ENCODE results near the gene NME2. TPM values are rescaled to one million over a fixed set of nuclear protein-coding genes. Genes with fewer than 3 reads are reported as not detected.

The NME2 gene
- total and polyA plus RNA-seq, 9 donors = 333 to 469 (median 374) TPM

DNA sequence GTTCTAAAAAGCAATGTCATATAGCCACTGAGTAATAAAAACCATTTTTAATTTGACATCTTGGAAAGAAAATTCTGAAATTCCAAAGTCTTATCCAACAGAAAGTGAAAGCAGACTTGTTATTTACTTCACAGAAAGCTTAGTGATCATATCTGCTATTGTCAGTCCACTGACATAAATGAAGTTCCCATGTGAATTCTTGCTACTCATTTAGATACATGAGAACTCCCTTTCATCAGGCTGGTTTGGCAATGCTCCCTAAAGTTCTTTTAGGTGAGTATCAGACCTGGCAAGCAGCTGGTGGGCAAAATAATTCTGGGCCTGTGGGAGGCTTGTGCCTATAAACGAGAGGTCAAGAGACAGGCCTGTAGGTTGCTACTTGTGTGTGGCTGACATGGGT, 23.4 kb downstream of the NME2 start:
- Histone ChIP-seq H3K27ac (ENCODE audit: low read length) (no peak overlapping the region), H3K9me3 (replicated peaks; ENCODE audit: control insufficient read depth, low read depth, low read length) (no peaks in the 10 kb centered on the region), H3K4me1 (ENCODE audit: control insufficient read depth, insufficient read depth, low read length) (no peaks in the 10 kb centered on the region), H3K36me3 (ENCODE audit: control insufficient read depth, insufficient read depth, low read length) (peaks cover 34% of the 10 kb centered on the region), H3K27me3 (ENCODE audit: control insufficient read depth, insufficient read depth, low read length) (no peaks in the 10 kb centered on the region), H3K4me3 (ENCODE audit: low read length) (no peak overlapping the region)
- DNase-seq = no peak
- no CpG with 5 or more reads among the region's 1 CpG for WGBS (ENCODE audit: insufficient coverage)

- H3K4me3 ChIP-seq (ENCODE audit: low read length) = no peak overlapping the region
- H3K27ac ChIP-seq (ENCODE audit: low read length) = no peak overlapping the region
- no peak for DNase-seq
- peaks cover 34% of the 10 kb centered on the region for H3K36me3 ChIP-seq (ENCODE audit: control insufficient read depth, insufficient read depth, low read length)
- no peaks in the 10 kb centered on the region for H3K27me3 ChIP-seq (ENCODE audit: control insufficient read depth, insufficient read depth, low read length)
- H3K4me1 ChIP-seq (ENCODE audit: control insufficient read depth, insufficient read depth, low read length) = no peaks in the 10 kb centered on the region
- no CpG with 5 or more reads among the region's 2 CpGs for WGBS (ENCODE audit: insufficient coverage)
- H3K9me3 ChIP-seq (replicated peaks; ENCODE audit: control insufficient read depth, low read depth, low read length) = no peaks in the 10 kb centered on the region
Observed at GRCh38 chr17:51191895-51192294, 25.7 kb downstream of the NME2 start.

DNA sequence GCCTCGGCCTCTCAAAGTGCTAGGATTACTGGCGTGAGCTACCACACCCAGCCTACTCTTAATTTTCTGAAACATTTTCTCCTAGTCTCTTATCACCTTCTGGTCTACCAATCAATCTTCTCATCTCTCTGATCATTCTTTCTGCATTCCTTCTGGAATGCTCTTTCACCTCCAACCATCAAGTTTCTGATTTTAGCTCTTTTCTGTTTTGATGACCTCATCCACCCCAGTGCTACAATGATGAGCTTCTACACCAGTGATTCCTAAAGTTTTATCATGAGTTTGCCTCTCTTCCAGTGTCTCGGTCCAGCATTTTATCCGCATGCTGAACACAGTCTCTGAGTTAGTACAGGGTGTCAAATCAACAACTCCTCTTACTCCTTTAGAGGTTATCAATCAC, 31.5 kb downstream of the NME2 start:
- Histone ChIP-seq H3K27ac (ENCODE audit: low read length) (no peak overlapping the region), H3K4me1 (ENCODE audit: control insufficient read depth, insufficient read depth, low read length) (no peaks in the 10 kb centered on the region), H3K36me3 (ENCODE audit: control insufficient read depth, insufficient read depth, low read length) (peaks cover 50% of the 10 kb centered on the region), H3K9me3 (replicated peaks; ENCODE audit: control insufficient read depth, low read depth, low read length) (no peaks in the 10 kb centered on the region), H3K4me3 (ENCODE audit: low read length) (no peak overlapping the region), H3K27me3 (ENCODE audit: control insufficient read depth, insufficient read depth, low read length) (no peaks in the 10 kb centered on the region)
- DNase-seq = no peak
- WGBS (ENCODE audit: insufficient coverage) = 97% methylated on average over 3 of the region's 4 CpGs

DNA sequence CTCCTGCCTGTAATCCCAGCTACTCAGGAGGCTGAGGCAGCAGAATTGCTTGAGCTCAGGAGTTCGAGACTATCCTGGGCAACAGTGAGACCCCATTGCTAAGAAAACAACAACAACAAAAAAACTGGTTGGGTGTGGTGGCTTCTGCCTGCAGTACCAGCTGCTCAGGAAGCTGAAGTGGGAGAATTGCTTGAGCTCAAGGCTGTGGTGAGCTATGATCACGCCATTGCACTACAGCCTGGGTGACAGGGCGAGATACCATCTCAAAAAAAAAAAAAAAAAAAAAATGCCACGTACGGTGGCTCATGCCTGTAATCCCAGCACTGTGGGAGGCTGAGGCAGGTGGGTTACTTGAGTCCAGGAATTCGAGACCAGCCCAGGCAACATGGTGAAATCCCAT, 34.1 kb downstream of the NME2 start:
- WGBS (ENCODE audit: insufficient coverage) = no CpG with 5 or more reads among the region's 6 CpGs

DNA sequence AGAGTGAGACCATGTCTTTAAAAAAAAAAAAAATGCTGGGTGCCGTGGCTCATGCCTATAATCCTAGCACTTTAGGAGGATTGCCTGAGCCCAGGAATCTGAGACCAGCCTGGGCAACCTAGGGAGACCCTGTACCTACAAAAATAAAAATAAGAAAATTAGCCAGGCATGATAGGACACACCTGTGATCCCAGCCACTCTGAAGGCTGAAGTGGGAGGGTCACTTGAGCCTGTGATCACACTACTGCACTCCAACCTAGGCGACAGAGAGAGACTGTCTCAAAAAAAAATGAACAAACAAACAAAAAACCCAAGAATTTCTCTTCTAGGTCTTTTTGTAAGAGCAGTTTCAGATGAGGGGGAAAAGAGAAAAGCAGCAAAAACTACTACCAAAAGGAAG, 34.6 kb downstream of the NME2 start:
- Histone ChIP-seq H3K36me3 (ENCODE audit: control insufficient read depth, insufficient read depth, low read length) (peaks cover 46% of the 10 kb centered on the region), H3K4me1 (ENCODE audit: control insufficient read depth, insufficient read depth, low read length) (no peaks in the 10 kb centered on the region), H3K9me3 (replicated peaks; ENCODE audit: control insufficient read depth, low read depth, low read length) (no peaks in the 10 kb centered on the region), H3K27ac (ENCODE audit: low read length) (no peak overlapping the region), H3K27me3 (ENCODE audit: control insufficient read depth, insufficient read depth, low read length) (no peaks in the 10 kb centered on the region), H3K4me3 (ENCODE audit: low read length) (no peak overlapping the region)
- DNase-seq = no peak
- no CpG with 5 or more reads among the region's 2 CpGs for WGBS (ENCODE audit: insufficient coverage)

More for the DNA sequence above, 34.1 kb downstream of the NME2 start:
- Histone ChIP-seq H3K4me3 (ENCODE audit: low read length) (no peak overlapping the region), H3K9me3 (replicated peaks; ENCODE audit: control insufficient read depth, low read depth, low read length) (no peaks in the 10 kb centered on the region), H3K27ac (ENCODE audit: low read length) (no peak overlapping the region), H3K27me3 (ENCODE audit: control insufficient read depth, insufficient read depth, low read length) (no peaks in the 10 kb centered on the region), H3K4me1 (ENCODE audit: control insufficient read depth, insufficient read depth, low read length) (no peaks in the 10 kb centered on the region), H3K36me3 (ENCODE audit: control insufficient read depth, insufficient read depth, low read length) (peaks cover 49% of the 10 kb centered on the region)
- DNase-seq = no peak

DNA sequence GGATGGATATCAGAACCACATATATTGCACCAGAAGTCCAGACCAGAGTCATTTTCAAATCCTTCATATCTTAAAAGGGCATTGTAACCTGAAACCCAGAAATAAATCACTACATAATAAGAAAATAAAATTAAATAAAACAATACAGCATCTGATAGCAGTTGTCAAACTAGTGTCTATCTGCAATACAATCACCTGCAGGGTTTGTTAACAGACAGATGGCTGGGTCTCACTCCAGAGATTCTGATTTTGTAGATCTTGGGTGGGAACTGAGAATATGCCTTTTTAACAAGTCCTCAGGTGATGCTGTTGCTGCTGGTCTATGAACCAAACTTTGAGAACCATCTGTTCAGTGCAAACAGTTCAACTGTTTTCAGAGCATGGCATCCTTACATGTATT, 37.6 kb downstream of the NME2 start:
- no peak overlapping the region for H3K27ac ChIP-seq (ENCODE audit: low read length)
- no peak for DNase-seq
- H3K4me1 ChIP-seq (ENCODE audit: control insufficient read depth, insufficient read depth, low read length) = no peaks in the 10 kb centered on the region
- no peaks in the 10 kb centered on the region for H3K27me3 ChIP-seq (ENCODE audit: control insufficient read depth, insufficient read depth, low read length)
- peaks cover 36% of the 10 kb centered on the region for H3K36me3 ChIP-seq (ENCODE audit: control insufficient read depth, insufficient read depth, low read length)
- H3K4me3 ChIP-seq (ENCODE audit: low read length) = no peak overlapping the region
- no peaks in the 10 kb centered on the region for H3K9me3 ChIP-seq (replicated peaks; ENCODE audit: control insufficient read depth, low read depth, low read length)

GRCh38 chr17:51214920-51215319, 48.7 kb downstream of the NME2 start:
- H3K27ac ChIP-seq (ENCODE audit: low read length) = no peak overlapping the region
- H3K9me3 ChIP-seq (replicated peaks; ENCODE audit: control insufficient read depth, low read depth, low read length) = no peaks in the 10 kb centered on the region
- H3K4me3 ChIP-seq (ENCODE audit: low read length) = no peak overlapping the region
- no peaks in the 10 kb centered on the region for H3K27me3 ChIP-seq (ENCODE audit: control insufficient read depth, insufficient read depth, low read length)
- peaks cover 30% of the 10 kb centered on the region for H3K36me3 ChIP-seq (ENCODE audit: control insufficient read depth, insufficient read depth, low read length)
- H3K4me1 ChIP-seq (ENCODE audit: control insufficient read depth, insufficient read depth, low read length) = no peaks in the 10 kb centered on the region
- WGBS (ENCODE audit: insufficient coverage) = no CpG with 5 or more reads among the region's 1 CpG
- no peak for DNase-seq

GRCh38 chr17:51217946-51218345, 51.7 kb downstream of the NME2 start:
- DNase-seq = no peak
- Histone ChIP-seq H3K27me3 (ENCODE audit: control insufficient read depth, insufficient read depth, low read length) (no peaks in the 10 kb centered on the region), H3K4me3 (ENCODE audit: low read length) (no peak overlapping the region), H3K9me3 (replicated peaks; ENCODE audit: control insufficient read depth, low read depth, low read length) (no peaks in the 10 kb centered on the region), H3K4me1 (ENCODE audit: control insufficient read depth, insufficient read depth, low read length) (no peaks in the 10 kb centered on the region), H3K27ac (ENCODE audit: low read length) (no peak overlapping the region), H3K36me3 (ENCODE audit: control insufficient read depth, insufficient read depth, low read length) (peaks cover 28% of the 10 kb centered on the region)
- no CpG with 5 or more reads among the region's 1 CpG for WGBS (ENCODE audit: insufficient coverage)

- no peaks in the 10 kb centered on the region for H3K27me3 ChIP-seq (ENCODE audit: control insufficient read depth, insufficient read depth, low read length)
- no CpG with 5 or more reads among the region's 4 CpGs for WGBS (ENCODE audit: insufficient coverage)
Observed at GRCh38 chr17:51221322-51221721, 55.1 kb downstream of the NME2 start.

More at GRCh38 chr17:51221322-51221721, 55.1 kb downstream of the NME2 start:
- Histone ChIP-seq H3K4me3 (ENCODE audit: low read length) (no peak overlapping the region), H3K27ac (ENCODE audit: low read length) (no peak overlapping the region), H3K4me1 (ENCODE audit: control insufficient read depth, insufficient read depth, low read length) (no peaks in the 10 kb centered on the region), H3K9me3 (replicated peaks; ENCODE audit: control insufficient read depth, low read depth, low read length) (no peaks in the 10 kb centered on the region), H3K36me3 (ENCODE audit: control insufficient read depth, insufficient read depth, low read length) (peaks cover 27% of the 10 kb centered on the region)
- no peak for DNase-seq
